Panc1 (cell line): ENCODE data around the gene KCTD5. TPM values are rescaled to one million over a fixed set of nuclear protein-coding genes. Genes with fewer than 3 reads are reported as not detected.

Source experiments
- ATAC-seq: fragments of 200-7000 bp; cut with Tn5 transposase; 2 replicates; pipeline ENCODE4 v1.9.1; 2020; ENCODE audit warnings: mild to moderate bottlenecking, moderate library complexity
- BruUV-seq: library from RNA; stranded (reverse); fragments of 400-500 nt; replicated peaks from 2 replicates; lab custom pipeline; 2021; lab: Mats Ljungman, UMichigan
- CTCF ChIA-PET: fragments of 300-600 bp; sonication (Branson Sonifier 250); formaldehyde crosslinking; loops from one replicate; lab custom pipeline; 2022; ENCODE audit warnings: antibody characterized with exemption; lab: Charles Lee
- POLR2A ChIA-PET: fragments of 300-600 bp; sonication (Branson Sonifier 250); formaldehyde crosslinking; loops from one replicate; lab custom pipeline; 2022; ENCODE audit warnings: antibody characterized with exemption; lab: Charles Lee
- DNase-seq: peaks from one replicate; pipeline ENCODE4 v3.0.0-alpha.2; 2010; ENCODE audit warnings: low read depth, low spot score
- H3K27ac ChIP-seq: 2 replicates; pipeline ENCODE4 v1.5.1; 2011; ENCODE audit warnings: mild to moderate bottlenecking, low read length, inconsistent platforms
- H3K27me3 ChIP-seq: fragments of 200-500 bp; sonication (Bioruptor generic); 2 replicates; pipeline ENCODE4 v1.6.0; 2014; ENCODE audit warnings: low read length, inconsistent platforms; ENCODE audit not compliant: control insufficient read depth, insufficient read depth
- H3K36me3 ChIP-seq: fragments of 200-500 bp; sonication (Bioruptor generic); 2 replicates; pipeline ENCODE4 v1.5.1; 2014; ENCODE audit warnings: inconsistent platforms, mild to moderate bottlenecking, low read length, moderate library complexity; ENCODE audit not compliant: control insufficient read depth, insufficient read depth
- H3K4me1 ChIP-seq: 2 replicates; pipeline ENCODE4 v1.5.1; 2011; ENCODE audit warnings: inconsistent platforms, mild to moderate bottlenecking, low read length, moderate library complexity; ENCODE audit not compliant: control insufficient read depth, insufficient read depth
- H3K4me3 ChIP-seq, 2 experiments: 2 replicates each; pipeline ENCODE4 v1.5.1; 2011 to 2012; ENCODE audit warnings: low read depth in 2 of 2, low read length in 2 of 2, mild to moderate bottlenecking in 2 of 2, inconsistent platforms in 1 of 2, moderate library complexity in 1 of 2
- H3K9me3 ChIP-seq: fragments of 200-500 bp; sonication (Bioruptor generic); 2 replicates; pipeline ENCODE4 v1.5.1; 2014; ENCODE audit warnings: low read depth, mild to moderate bottlenecking, inconsistent platforms, low read length, moderate library complexity; ENCODE audit not compliant: control insufficient read depth, insufficient read depth
- CTCF ChIP-seq: fragments of 450-650 bp; IDR thresholded peaks from 2 replicates; pipeline ENCODE4 v1.5.1; 2017; ENCODE audit warnings: mild to moderate bottlenecking
- POLR2AphosphoS5 ChIP-seq: IDR thresholded peaks from 2 replicates; pipeline ENCODE4 v1.6.1; 2012; ENCODE audit warnings: mild to moderate bottlenecking, low read depth, low read length, moderate library complexity
- REST ChIP-seq, 2 experiments: IDR thresholded peaks; 2 replicates each; pipeline ENCODE4 v1.6.1; 2011 to 2012; ENCODE audit warnings: low read depth in 2 of 2, control low read depth in 1 of 2, low read length in 1 of 2, mild to moderate bottlenecking in 1 of 2, moderate library complexity in 1 of 2; ENCODE audit not compliant: insufficient read depth in 1 of 2
- SIN3A ChIP-seq: IDR thresholded peaks from 2 replicates; pipeline ENCODE4 v1.6.1; 2012; ENCODE audit warnings: low read depth, mild to moderate bottlenecking, low read length, moderate library complexity, borderline replicate concordance; ENCODE audit not compliant: insufficient read depth
- TCF7L2 ChIP-seq: IDR thresholded peaks from 2 replicates; pipeline ENCODE4 v1.6.1; 2011; ENCODE audit warnings: mild to moderate bottlenecking, low read depth, low read length, inconsistent platforms
- in situ Hi-C: cut with HindIII; loops from 2 replicates; pipeline ENCODE4 v1.10.0; 2016; ENCODE audit warnings: low sequenced_read_pairs, low pct_unique_long_range_greater_than_20kb
- intact Hi-C: fragments of 100-400 bp; cut with micrococcal nuclease; formaldehyde crosslinking; loops from one replicate; pipeline ENCODE4 v1.10.0; 2022; ENCODE audit not compliant: unreplicated experiment
- total RNA-seq: library from RNA; stranded (reverse); gene quantifications from one replicate; pipeline ENCODE4 v1.2.1, GENCODE V29; 2021; ENCODE audit not compliant: unreplicated experiment

KCTD5 gene
- total RNA-seq, 1 experiment from 2014 or later = 61.1 TPM

GRCh38 chr16:2710021-2710710 is 27.8 kb downstream of the KCTD5 start:
- Histone ChIP-seq H3K4me3 (no peak overlapping the region), H3K4me1 (no peaks in the 10 kb centered on the region), H3K9me3 (no peaks in the 10 kb centered on the region), H3K27ac (no peak overlapping the region), H3K36me3 (no peaks in the 10 kb centered on the region), H3K27me3 (no peaks in the 10 kb centered on the region)
- DNase-seq (no peak), ATAC-seq (peak; percentile 7; the same call in 1 of the 2 replicates)
- CTCF ChIA-PET = no interaction called here
- in situ Hi-C loops = no loop called here
- no TSS peak for BruUV-seq
- POLR2A ChIA-PET = no interaction called here
- intact Hi-C loops = no loop called here
- no peak for TF ChIP-seq POLR2AphosphoS5
- no peak for TF ChIP-seq REST (IDR thresholded peaks at IDR 0.05; ENCODE audit: insufficient read depth in 1 of 2, low read depth in 2 of 2, low read length in 1 of 2)
- TF ChIP-seq TCF7L2 = no peak
- no peak for TF ChIP-seq CTCF
- no peak for TF ChIP-seq SIN3A

GRCh38 chr16:2710711-2711231 is 28.4 kb downstream of the KCTD5 start:
- CTCF ChIA-PET = no interaction called here

More at GRCh38 chr16:2710711-2711231, 28.4 kb downstream of the KCTD5 start:
- Histone ChIP-seq H3K27ac (no peak overlapping the region), H3K4me1 (no peaks in the 10 kb centered on the region), H3K36me3 (no peaks in the 10 kb centered on the region), H3K27me3 (no peaks in the 10 kb centered on the region), H3K9me3 (no peaks in the 10 kb centered on the region), H3K4me3 (no peak overlapping the region)
- in situ Hi-C loops (no loop called here), intact Hi-C loops (no loop called here)
- TF ChIP-seq CTCF = no peak
- no peak for TF ChIP-seq SIN3A
- no peak for TF ChIP-seq TCF7L2
- POLR2A ChIA-PET = no interaction called here
- no TSS peak for BruUV-seq
- DNase-seq (no peak), ATAC-seq (peak; percentile 3; the same call in 1 of the 2 replicates)
